K562 (cell line): ENCODE results near the gene METTL23. TPM values are rescaled to one million over a fixed set of nuclear protein-coding genes. Genes with fewer than 3 reads are reported as not detected.
A peak's percentile ranks its signal among the peaks of the same experiment; 100 is the strongest.

Experiments
- AFF1 ChIP-seq, 2 experiments: fragments of 450-650 bp; IDR thresholded peaks; 2 replicates each; pipeline ENCODE4 v1.6.1; 2018; ENCODE audit warnings: mild to moderate bottlenecking in 2 of 2, low read depth in 1 of 2; ENCODE audit not compliant: partially characterized antibody in 2 of 2
- FIP1L1 ChIP-seq: fragments of 200-400 bp; formaldehyde crosslinking; IDR thresholded peaks from 2 replicates; pipeline ENCODE4 v1.6.1; 2018; ENCODE audit warnings: mild to moderate bottlenecking, low read depth, low read length; ENCODE audit not compliant: poor library complexity, severe bottlenecking
- MCM3 ChIP-seq: fragments of 450-650 bp; IDR thresholded peaks from 2 replicates; pipeline ENCODE4 v1.6.1; 2016
- PHF20 ChIP-seq: fragments of 450-650 bp; IDR thresholded peaks from 2 replicates; pipeline ENCODE4 v1.6.1; 2018; ENCODE audit not compliant: partially characterized antibody
- PHF8 ChIP-seq: fragments of 200-600 bp; sonication (generic); IDR thresholded peaks from 2 replicates; pipeline ENCODE4 v1.6.1; 2012; ENCODE audit warnings: mixed run types, mild to moderate bottlenecking, inconsistent platforms, low read length, moderate library complexity, borderline replicate concordance
- POLR2B ChIP-seq: fragments of 450-650 bp; IDR thresholded peaks from 2 replicates; pipeline ENCODE4 v1.6.1; 2018; ENCODE audit warnings: low read depth; ENCODE audit not compliant: partially characterized antibody
- REST ChIP-seq, 2 experiments: fragments of 450-650 bp; formaldehyde crosslinking in 1 of 2; IDR thresholded peaks; 2 replicates each; pipeline versions ENCODE4 v1.4.0 to v1.6.1; 2014 to 2020; ENCODE audit warnings: mild to moderate bottlenecking in 2 of 2, borderline replicate concordance in 1 of 2, low read depth in 1 of 2
- SRF ChIP-seq, 2 experiments: fragments of 250-450, 450-650 bp in 1 of 2; sonication (Bioruptor Pico) in 1 of 2; sonication (generic) in 1 of 2; formaldehyde crosslinking; IDR thresholded peaks; 2 replicates each; pipeline versions ENCODE4 v1.5.0 to v1.5.1; 2020 to 2022; ENCODE audit warnings: mild to moderate bottlenecking in 1 of 2, missing genetic modification reagents in 1 of 2
- polyA plus RNA-seq, 8 experiments: library from polyadenylated mRNA; depleted of rRNA in 4 of 8; stranded (reverse) in 5 of 8; unstranded in 3 of 8; fragments of >200 nt; fragmentation: Nextera tagmentation in 2 of 8; fragmentation: Illumina TruSeq in 1 of 8; extraction: Ambion mirVana in 2 of 8; extraction: Trizol in 1 of 8; gene quantifications; 2 replicates each; pipeline versions ENCODE4 v1.2.1 to v1.2.3, GENCODE V29; 2011 to 2014; ENCODE audit warnings: inconsistent platforms in 1 of 8, missing spikeins in 1 of 8
- total RNA-seq, 7 experiments: library from RNA; depleted of rRNA in 6 of 7; stranded (reverse); fragments of >200 nt in 6 of 7; fragmentation: Illumina TruSeq in 2 of 7; extraction: Trizol in 2 of 7; gene quantifications; 2 replicates each; pipeline versions ENCODE4 v1.2.1 to v1.2.3, GENCODE V29; 2011 to 2021; ENCODE audit warnings: low replicate concordance in 1 of 7

The METTL23 gene
- total and polyA plus RNA-seq, 9 of the 15 experiments (the other 6 are each of a cell fraction or from before 2014, with no cell fraction given): 29.4 to 67.3 (median 41.6) TPM

GRCh38 chr17:76737676-76738467, 11.2 kb downstream of the METTL23 start, which contains the start of gene MFSD11 (continued):
- TF ChIP-seq AFF1 (IDR thresholded peaks at IDR 0.05; ENCODE audit: low read depth in 1 of 2, partially characterized antibody in 2 of 2) (peak in 1 of 2 experiments; percentile 56), FIP1L1 (no peak), PHF20 (no peak), PHF8 (peak; percentile 76; the same call in 1 of the 2 replicates), REST (IDR thresholded peaks at IDR 0.05; ENCODE audit: borderline replicate concordance) (peak; percentile 77), REST (CRISPR knock-in tag; IDR thresholded peaks at IDR 0.05; ENCODE audit: low read depth) (no peak), POLR2B (peak; percentile 18), SRF (CRISPR knock-in tag; IDR thresholded peaks at IDR 0.05) (no peak), MCM3 (no peak)
